NCI-H526 treated with DMSO at 0.1 percent for 48 hours (cell line): ENCODE results near the gene GNAT3.

ENCODE experiments used
- DNase-seq: peaks from one replicate; lab custom pipeline; 2025; lab: John Stamatoyannopoulos, UW

Gene GNAT3

DNA sequence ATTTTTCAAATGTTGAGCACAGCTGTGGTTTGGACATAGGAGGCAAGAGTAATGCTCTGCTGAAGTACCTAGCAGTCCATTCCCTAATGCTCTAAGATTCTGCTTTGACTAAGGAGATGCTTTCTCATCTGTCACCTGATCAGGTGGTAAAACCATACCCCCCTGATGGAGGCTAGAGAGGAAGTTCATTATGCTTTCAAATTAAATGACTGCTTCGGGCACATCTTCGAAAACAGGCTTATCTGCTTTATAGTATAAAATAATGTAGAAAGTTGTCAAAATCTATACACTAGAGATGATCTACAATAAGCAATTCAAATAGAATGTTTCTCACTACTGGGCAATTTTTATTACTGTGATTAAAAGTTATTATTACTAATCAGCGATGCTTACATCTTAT, at the start of gene GNAT3:
TSS of gene GNAT3 (minus strand) at position 101 of the 400 bp plus-strand sequence. CDS start 138 bp downstream, outside the sequence.
- DNase-seq: no peak

DNA sequence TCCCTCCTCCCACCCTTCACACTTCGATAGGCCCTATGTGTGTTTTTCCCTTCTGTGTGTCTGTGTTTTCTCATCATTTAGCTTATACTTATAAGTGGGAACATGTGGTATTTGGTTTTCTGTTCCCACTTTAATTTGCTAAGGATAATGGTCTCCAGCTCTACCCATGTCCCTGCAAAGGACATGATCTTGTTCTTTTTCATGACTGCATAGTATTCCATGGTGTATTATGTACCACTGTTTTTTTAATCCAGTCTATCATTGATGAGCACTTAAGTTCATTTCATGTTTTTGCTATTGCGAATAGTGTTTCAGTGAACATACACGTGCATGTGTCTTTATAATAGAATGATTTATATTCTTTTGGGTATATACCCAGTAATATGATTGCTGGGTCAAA, 46.3 kb upstream of the GNAT3 start:
- no peak for DNase-seq

DNA sequence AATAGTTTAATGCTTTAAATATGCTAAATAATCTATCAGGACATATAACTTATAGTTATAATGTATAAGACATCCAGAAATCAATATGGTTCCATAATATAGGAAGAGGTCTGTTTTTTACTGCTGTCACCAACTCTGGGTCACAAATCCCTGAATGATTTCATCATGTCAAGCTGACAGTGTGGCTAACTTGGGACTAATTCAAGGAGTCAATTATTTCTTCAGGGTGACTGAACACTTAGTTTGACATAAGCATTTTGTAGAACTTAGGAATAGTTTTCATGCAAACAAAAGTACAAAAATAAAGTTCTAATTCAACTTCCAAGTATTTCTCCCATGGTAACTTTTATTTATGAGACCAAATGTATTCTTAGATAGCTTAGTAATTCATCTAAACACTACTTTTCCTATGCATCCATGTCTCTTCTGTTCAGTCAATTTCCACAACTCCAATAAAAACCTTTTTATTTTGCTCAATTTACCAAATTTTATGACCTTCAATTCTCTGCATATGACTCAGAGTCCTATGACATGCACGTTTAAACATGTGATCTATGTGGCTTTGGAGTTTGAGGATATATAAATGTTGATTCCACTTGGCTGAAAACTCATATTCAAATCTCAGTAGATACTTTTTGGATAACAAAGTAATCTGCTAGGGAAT, 40.3 kb upstream of the GNAT3 start:
- no peak for DNase-seq

DNA sequence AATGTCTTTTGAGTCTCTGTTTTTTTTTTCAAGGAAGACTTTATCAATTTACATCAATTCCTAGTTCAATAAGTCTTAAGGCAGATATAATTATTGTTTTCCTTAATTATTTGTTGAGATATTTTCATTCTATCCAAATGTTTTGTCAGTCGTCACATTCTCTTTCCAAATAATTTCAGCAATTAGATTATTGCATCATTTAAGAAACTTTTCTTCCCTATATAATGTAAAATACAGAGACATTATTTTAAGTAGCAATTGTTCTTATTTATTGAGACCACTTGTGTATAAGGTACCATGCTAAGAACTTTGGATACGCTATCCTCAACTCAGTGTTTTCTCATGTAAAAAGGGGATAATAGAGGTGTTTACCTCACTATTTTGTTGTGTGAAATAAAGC, 38.1 kb upstream of the GNAT3 start:
- no peak for DNase-seq

DNA sequence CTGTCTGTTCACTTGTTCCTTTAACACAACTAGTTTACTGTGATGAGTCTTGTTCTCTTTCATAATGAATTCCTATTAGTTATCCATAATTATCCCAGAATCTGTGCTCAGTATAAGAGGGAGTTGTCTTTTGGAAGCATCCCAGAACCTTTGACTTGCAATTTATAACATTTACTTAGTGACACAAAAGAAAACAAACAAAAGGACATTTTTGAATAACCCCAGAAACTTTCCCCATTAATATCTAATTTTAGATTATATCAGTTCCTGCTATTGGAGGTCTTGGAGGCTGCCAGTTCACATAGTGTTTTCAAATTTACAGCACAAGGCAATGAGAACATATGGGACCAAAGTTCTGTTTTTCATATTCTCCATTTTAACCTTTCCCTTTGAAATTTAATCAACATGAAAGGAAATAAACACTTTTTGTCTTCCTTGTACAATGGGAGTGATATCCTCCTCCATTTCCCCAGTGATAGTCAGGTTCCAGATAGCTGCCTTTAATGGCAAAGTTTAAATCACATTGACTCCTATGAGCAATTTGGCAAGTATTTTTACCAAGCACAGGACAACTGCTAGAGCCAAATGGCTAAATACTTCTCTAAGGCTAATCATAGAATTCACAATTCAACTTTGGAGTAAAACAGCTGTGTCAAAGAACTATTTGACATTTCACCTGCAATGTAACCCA, 37.1 kb upstream of the GNAT3 start:
- no peak for DNase-seq

DNA sequence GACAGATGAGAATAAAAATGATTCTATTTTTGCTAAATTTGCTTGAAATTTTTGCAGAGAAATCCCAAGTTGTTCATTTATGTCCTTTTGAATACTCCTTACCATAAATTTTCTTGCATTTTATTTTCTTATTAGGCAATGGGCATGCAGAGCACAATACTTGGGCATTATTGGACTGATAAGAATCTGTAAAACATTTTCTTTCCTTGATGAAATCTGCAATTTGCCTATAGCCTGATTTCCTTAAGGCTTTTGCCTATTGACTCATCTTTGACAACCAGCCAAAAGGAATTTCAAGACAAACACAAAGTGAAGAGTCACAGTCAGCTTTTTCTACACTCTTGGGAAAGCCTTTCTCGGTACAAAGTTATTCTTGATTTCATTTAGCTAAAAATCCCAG, 30.5 kb upstream of the GNAT3 start:
- DNase-seq: no peak

DNA sequence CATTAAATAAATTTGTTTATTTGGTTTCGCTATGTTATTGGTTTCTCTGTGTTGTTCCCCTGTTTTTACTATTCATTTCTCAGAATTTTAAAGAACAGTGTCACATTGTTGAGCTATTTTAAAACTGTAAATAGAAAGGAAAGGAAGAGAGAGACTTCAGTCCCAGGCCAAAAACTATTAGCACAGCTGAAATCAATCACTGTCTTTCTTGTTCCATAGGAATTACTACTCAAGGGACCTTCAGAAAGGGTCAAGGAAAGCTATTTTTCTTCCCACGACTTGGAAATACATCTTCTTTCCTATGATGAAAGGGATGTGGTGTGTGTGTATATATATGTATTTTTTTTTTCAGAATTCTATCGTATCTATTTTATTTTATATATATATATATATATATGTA, 29.0 kb upstream of the GNAT3 start:
- DNase-seq: no peak

DNA sequence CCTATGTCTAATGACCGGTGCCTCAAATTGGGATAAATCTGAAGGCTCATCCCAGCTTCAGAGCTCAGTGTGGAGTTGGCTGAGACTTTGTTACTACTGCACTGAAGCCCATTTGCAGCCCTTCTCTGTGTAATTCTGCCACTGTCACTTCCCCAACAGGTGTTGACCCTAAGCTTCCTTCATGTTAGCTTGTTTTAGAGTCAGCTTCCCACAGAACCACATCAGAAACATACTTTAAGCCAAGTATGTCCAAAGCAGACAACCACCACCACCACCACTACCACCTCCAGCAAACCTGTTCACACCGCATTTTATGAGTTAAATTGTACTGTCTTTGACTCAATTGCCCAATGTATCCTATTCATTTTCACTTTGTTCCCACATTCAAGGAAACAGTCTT, 25.2 kb upstream of the GNAT3 start:
- no peak for DNase-seq

DNA sequence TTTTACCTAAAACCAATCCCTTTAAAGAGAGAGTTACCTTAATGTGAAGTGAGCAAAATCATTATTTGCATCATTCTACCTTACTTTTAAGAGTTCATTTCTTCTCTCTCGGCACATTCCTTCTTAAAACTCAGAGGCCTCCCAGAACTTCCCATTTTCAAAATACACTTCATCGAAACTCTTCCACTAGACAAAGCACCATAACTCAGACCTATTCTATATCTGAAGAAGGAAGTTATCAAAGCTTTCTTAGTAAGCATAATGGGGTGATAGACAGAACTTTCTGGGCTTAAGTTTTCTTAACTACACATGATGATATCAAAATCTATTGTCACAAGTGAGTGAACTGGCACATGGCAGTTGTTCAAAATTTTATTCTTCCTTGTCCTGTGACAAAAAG, 24.6 kb upstream of the GNAT3 start:
- DNase-seq: no peak

DNA sequence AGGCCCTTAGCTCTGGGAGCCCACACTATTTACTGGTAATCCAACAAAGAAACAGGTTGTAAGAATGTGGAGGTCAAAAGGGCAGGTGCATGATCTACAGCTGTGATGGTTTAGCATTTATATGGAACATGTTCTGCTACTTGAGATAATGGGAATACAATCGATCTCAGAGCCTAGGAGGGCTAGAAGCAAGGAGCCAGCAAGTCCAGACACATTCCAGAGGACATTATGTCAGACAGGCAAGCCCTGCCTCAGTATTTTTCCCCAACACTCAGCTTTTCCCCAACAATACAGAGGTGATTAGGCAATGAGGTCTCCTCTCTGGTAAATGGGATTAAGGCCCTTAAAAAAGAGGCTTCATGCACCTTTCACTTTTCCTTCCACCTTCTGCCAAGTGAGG, 21.4 kb upstream of the GNAT3 start:
- no peak for DNase-seq

DNA sequence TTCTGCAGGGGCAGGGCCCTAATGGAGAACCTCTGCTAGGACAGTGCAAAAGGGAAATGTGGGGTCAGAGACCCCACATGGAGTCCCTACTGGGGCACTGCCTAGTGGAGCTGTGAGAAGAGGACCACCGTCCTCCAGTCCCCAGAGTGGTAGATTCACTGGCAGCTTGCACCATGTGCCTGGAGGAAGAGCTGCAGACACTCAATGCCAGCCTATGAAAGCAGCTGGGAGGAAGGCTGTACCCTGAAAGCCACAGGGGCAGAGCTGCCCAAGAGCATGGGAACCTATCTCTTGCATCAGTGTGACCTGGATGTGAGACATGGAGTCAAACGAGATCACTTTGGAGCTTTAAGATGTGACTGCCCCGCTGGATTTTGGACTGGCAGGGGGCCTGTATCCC, 20.3 kb upstream of the GNAT3 start:
- DNase-seq: no peak

DNA sequence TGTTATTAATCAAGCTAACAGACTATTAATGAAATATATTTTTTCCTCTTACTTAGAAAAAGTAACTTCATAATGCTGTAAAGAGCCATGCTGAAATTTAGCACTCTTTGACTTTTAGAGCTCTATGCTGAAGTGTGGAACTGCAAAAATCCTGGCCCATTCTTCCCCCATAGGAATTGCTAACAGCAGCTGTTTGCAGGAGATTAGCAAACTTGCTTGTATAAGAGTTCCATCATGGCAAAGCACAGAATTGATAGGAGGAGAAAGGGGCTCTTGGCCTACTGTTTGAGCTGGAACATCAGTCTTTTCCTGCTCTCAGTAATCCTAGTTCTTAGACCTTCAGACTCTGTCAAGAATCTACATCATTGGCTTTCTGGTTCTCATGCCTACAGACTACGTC, 18.3 kb upstream of the GNAT3 start:
- no peak for DNase-seq

DNA sequence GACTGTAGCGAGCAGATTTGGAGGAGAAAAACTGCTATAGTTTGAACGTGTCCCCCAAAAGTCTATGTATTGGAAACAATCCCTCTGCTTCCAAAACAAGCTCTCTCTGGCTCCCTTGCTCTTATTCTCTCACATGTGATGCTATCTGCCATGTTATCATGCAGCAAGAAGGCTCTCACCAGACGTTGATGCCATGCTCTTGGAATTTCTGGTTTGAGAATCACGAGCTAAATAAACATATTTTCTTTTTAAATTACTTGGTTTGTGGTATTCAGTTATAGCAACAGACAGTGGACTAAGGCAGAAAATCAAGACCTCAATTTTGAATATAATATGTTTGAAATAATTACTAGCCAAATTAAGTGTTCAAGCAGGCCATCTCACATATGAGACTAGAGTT, 17.5 kb upstream of the GNAT3 start:
- DNase-seq: no peak

DNA sequence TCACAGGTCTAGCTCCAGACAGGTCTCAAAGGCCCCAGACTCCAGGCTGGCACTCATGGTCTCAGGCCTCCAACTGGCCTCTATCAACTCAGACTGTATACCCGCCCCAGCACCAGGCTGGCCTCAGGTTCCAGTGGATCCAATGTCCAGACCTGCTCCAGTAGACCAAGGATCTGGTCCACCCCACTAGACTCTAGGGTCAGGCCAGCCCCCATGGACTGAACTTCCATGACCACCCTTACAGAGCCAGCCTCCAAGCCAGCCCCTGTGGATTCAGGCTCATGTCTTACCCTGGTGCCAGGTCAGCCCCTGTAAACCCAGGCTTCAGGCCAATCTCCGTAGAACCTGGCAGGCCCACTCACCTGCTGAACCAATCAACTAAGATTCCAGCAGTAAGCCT, 16.8 kb upstream of the GNAT3 start:
- DNase-seq: no peak

DNA sequence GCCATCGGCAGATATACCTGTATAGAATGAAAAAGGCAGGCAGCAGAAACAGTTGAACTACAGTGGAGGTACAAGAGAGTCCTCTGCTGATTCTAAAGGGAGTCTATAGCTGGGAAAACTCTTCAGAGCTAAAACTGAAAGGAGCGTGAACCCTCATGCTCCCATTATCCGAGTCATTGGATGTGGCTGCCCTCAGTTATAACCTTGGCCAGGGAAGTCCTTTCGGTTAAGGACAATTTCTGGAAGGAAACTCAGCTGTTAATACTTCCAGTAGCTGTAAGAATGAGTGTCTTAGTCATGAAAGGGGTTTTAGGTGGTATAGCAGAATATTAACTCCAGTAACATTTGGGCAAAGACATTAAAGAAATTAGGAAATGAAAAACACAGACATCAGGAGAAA, 14.6 kb upstream of the GNAT3 start:
- DNase-seq: no peak

DNA sequence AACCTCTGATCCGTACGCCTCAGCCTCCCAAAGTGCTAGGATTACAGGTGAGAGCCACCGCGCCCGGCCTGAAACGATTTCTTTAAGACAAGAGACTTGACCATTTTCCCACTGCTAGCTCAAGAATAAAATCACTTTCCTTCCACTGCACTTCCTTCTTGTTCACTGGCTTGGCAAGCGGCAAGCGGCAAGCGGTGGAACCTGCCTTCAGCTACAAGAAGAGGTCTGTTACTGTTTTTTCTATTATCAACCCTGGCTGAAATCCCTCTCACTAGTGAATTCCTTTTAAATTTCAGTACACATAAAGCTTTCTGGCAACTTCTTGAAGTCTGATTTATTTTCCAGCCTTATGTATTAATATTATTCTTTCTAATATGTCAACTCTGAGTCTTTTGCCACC, 12.8 kb upstream of the GNAT3 start:
- DNase-seq: no peak

DNA sequence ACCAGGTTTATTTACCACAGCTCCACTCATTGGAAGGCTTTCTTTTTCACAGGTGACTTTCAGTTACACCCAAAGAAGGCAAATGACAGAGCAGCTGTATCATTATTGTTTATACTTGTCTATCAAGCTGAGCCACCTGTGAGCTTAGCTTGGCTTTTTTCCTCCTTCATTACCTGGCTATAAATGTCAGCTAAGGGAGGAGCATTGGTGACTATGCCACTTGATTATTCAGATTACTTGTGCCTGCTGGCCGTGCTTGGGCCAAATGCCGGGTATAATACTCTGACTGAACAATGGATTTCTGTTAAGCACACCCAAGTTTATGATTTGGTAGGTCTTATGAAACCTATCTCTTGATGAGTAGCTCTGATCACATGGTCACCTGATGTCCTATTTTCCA, 9.9 kb upstream of the GNAT3 start:
- DNase-seq: no peak

DNA sequence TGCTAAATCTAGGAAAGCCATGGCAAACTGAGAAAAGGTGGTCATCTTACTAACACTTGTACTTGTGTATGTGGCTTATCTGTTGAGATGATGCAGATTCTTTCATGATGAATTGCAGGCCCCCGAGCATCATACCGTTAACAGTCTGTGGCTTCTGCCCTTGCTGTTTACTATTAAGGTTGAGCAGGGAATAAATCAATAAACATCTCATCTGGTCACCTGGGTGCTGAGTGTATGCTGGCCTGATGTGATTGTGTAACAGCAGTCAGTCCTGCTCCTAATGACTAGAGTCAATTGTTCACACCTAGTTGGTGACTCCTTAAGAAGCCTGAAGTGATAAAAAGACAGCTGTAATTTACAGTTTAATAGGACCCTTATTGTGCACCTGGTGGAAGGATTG, 8.3 kb upstream of the GNAT3 start:
- no peak for DNase-seq

DNA sequence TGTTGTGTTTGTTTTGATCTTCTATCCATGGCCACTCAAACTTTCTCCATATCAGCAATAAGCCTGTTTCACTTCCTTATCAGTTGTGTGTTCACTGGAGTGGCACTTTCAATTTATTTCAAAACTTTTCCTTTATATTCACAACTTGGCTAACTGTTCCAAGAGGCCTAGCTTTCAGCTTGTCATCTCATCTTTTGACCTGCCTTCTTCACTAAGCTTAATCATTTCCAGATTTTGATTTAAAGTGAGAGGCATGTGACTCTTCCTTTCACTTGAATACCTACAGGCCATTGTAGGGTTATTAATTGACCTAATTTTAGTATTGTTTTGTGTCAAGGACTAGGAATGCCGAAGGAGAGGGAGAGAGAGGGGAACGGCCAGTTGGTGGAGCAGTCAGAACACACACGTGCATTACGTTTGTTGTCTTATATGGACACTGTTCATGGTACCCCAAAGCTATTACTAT, 5.5 kb upstream of the GNAT3 start:
- DNase-seq: no peak

DNA sequence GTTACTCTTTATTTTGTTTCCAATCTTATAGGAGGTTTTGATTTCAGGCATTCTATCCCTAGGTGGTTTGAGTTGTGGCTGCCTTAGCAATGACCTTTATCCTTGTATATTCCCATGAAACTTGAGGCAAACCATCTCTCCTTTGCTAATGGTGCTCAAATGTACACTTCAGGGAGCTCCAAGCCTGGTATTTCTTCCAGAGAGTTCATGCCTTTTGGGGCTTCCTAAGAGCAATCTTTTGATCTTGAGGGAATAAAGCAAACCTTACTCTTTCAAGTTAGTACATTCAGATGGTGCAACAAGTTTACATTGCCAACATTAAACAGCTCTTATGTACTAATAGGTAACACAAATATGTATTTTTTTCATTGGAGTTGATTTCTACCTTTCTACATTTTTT, 3.4 kb upstream of the GNAT3 start:
- no peak for DNase-seq

DNA sequence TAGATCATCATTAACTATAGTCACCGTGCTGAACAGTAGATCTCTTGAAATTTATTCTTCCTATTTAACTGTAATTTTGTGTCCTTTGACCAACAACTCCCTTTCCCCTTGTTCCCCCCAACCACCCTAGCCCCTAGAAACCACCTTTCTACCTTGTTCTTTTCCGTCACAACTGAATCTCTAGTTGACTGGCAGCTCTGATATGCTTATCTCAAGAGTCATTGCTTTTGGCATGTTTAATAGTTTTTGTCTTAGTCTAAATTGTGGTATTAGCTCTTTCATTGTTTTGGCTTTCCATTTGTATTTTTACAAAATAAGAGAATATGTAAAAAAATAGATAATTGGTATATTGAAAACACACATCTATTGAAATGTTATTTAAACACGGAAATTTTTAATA, 1.8 kb downstream of the GNAT3 start:
- DNase-seq: no peak

DNA sequence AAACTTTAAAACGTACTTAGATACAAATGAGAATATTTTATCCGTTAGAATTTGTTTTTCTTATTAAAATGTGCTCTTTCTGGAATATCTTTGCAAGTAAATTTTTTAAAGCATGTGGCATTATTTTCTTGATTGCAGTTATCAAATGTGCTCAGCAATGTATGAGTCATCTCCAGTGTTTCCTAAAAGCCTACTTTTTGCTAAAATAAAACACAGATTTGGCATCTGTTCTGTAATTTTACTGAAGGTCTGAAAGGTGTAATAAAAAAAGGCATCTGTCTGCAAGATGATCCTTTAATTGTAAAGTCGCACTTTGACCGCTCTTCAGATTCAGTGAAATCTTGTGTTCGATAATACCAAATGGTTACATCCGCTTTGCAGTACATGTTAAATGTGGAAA, 3.4 kb downstream of the GNAT3 start:
- no peak for DNase-seq

DNA sequence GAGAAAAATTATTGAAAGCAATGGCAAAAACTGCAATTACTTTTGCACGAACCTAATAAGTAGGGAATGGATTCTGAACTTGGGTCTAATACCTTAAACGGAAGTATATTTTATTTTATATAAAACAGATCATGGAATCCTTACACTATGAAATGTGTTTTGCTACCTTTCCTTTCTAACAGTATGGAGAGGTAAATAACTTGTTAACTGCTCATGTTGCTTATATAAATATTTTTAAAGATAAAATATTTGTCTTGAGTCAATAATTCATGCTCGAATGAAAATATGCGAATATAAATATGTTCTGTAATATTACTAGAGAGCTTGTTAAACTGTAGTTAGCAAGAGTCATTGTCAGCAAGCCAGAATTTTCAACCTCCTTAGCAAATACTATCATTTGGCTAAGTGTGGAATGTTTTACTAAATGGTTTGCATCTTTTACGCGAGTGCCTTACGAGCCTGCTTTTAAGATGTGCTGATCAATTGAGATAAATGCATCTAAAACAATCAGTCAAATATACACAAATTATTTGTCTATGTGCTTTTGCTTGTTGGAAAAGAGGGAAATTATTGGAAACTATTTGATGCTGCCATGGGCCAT, 5.9 kb downstream of the GNAT3 start:
- DNase-seq: peak; percentile 54

DNA sequence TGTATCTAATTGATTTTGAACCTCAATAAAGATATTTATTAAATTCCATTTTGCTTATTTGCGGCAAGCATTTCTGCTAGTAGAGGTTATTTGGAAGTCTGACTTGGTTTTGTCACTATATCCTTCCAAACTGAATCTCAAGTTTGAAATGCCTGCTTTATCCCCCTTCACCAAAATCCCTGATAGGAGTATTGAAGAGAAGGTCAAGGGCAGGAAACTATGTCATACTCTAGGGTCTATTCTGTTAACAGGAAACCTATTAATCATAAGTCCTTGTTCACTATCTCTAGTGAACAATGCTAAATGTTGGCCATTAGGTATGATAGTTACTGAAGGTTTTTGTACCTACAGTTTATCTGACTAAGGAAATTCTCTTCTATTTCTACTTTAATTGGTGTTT, 11.5 kb downstream of the GNAT3 start:
- no peak for DNase-seq
